Fibroblast of skin of abdomen (primary cell): ENCODE measurements around the gene SASH3.

Experiments
- DNase-seq: peaks from one replicate; pipeline ENCODE4 v3.0.0-alpha.2; 2013

The SASH3 gene

GRCh38 chrX:129760155-129760554 is 19.6 kb upstream of the SASH3 start:
- no peak for DNase-seq

- no peak for DNase-seq
These were observed 18.8 kb upstream of the SASH3 start for GRCh38 chrX:129760981-129761380.

- no peak for DNase-seq
These were observed 18.2 kb upstream of the SASH3 start for GRCh38 chrX:129761596-129761995.

- no peak for DNase-seq
These were observed 17.3 kb upstream of the SASH3 start for GRCh38 chrX:129762448-129762847.

- DNase-seq, result no peak
These were observed 16.1 kb upstream of the SASH3 start for GRCh38 chrX:129763666-129764065.

GRCh38 chrX:129768186-129768585 is 11.6 kb upstream of the SASH3 start:
- DNase-seq, result no peak

- peak; percentile 36 for DNase-seq
These were observed 10.9 kb upstream of the SASH3 start for GRCh38 chrX:129768586-129769466.

GRCh38 chrX:129769467-129770154 is 10.1 kb upstream of the SASH3 start:
- DNase-seq, result no peak

GRCh38 chrX:129771266-129771995 is 8.3 kb upstream of the SASH3 start:
- no peak for DNase-seq

GRCh38 chrX:129772796-129773431 is 6.8 kb upstream of the SASH3 start:
- no peak for DNase-seq

GRCh38 chrX:129773649-129774458 is 5.9 kb upstream of the SASH3 start:
- no peak for DNase-seq

- no peak for DNase-seq
These were observed 2.3 kb upstream of the SASH3 start for GRCh38 chrX:129777218-129778030.

GRCh38 chrX:129779086-129779672 is 570 bp upstream of the SASH3 start:
- DNase-seq, result no peak

- DNase-seq, result no peak
These were observed 824 bp downstream of the SASH3 start for GRCh38 chrX:129780441-129781105.

GRCh38 chrX:129781134-129781672 is 1.5 kb downstream of the SASH3 start:
- DNase-seq, result no peak

- DNase-seq, result no peak
These were observed 2.1 kb downstream of the SASH3 start for GRCh38 chrX:129781680-129782495.

GRCh38 chrX:129782706-129783105 is 3.0 kb downstream of the SASH3 start:
- no peak for DNase-seq

- no peak for DNase-seq
These were observed 3.6 kb downstream of the SASH3 start for GRCh38 chrX:129783291-129783713.

- no peak for DNase-seq
These were observed 4.6 kb downstream of the SASH3 start for GRCh38 chrX:129784371-129784770.
